NCI-H748 treated with DMSO at 0.1 percent for 48 hours (cell line): ENCODE measurements around the gene RNF113B.

Experiments
- DNase-seq: peaks from one replicate; lab custom pipeline; 2025; lab: John Stamatoyannopoulos, UW

Gene RNF113B

GRCh38 chr13:98173431-98174152 is 3.5 kb downstream of the RNF113B start:
- DNase-seq: no peak

GRCh38 chr13:98172590-98173422 is 4.3 kb downstream of the RNF113B start:
- DNase-seq: no peak

- no peak for DNase-seq
Measured at GRCh38 chr13:98171900-98172589, 5.0 kb downstream of the RNF113B start.

- no peak for DNase-seq
Measured at GRCh38 chr13:98169331-98169730, 7.7 kb downstream of the RNF113B start.

GRCh38 chr13:98162935-98163334 is 14.1 kb downstream of the RNF113B start:
- no peak for DNase-seq

GRCh38 chr13:98158172-98158899 is 18.7 kb downstream of the RNF113B start:
- no peak for DNase-seq

GRCh38 chr13:98157609-98158008 is 19.5 kb downstream of the RNF113B start:
- DNase-seq: no peak

GRCh38 chr13:98157188-98157587 is 19.9 kb downstream of the RNF113B start:
- no peak for DNase-seq

- DNase-seq: no peak
Measured at GRCh38 chr13:98156259-98156658, 20.8 kb downstream of the RNF113B start.

GRCh38 chr13:98155475-98156109 is 21.5 kb downstream of the RNF113B start:
- DNase-seq: no peak

GRCh38 chr13:98150832-98151479 is 26.1 kb downstream of the RNF113B start:
- no peak for DNase-seq

- no peak for DNase-seq
Measured at GRCh38 chr13:98147521-98147920, 29.5 kb downstream of the RNF113B start.

- peak; percentile 27 for DNase-seq
Measured at GRCh38 chr13:98144801-98145350, 32.2 kb downstream of the RNF113B start.

GRCh38 chr13:98144027-98144741 is 32.9 kb downstream of the RNF113B start:
- DNase-seq: no peak

GRCh38 chr13:98143601-98144026 is 33.5 kb downstream of the RNF113B start:
- DNase-seq: no peak

GRCh38 chr13:98143157-98143553 is 33.9 kb downstream of the RNF113B start:
- no peak for DNase-seq

- peak; percentile 70 for DNase-seq
Measured at GRCh38 chr13:98142380-98143156, 34.5 kb downstream of the RNF113B start, which contains the start of gene FARP1. Gene FARP1 (plus strand): TSS chr13:98143094. CDS start chr13:98213243, 70,149 bp downstream.

GRCh38 chr13:98141509-98142379 is 35.3 kb downstream of the RNF113B start:
- no peak for DNase-seq
